HEK293 (cell line): ENCODE data around the gene ATXN7.
A peak's percentile ranks its signal among the peaks of the same experiment; 100 is the strongest.

Experiments
- CTCF ChIA-PET: fragments of 350-600 bp; formaldehyde crosslinking; extraction: SDS; loops from one replicate; lab custom pipeline; 2021; ENCODE audit warnings: antibody characterized with exemption; lab: Yijun Ruan, JAX
- POLR2A ChIA-PET: fragments of 300-600 bp; formaldehyde crosslinking; extraction: SDS; loops from one replicate; lab custom pipeline; 2020; ENCODE audit warnings: antibody characterized with exemption, inconsistent platforms; lab: Yijun Ruan, JAX
- H3K27ac ChIP-seq: fragments of 200-500 bp; sonication (Bioruptor generic); 2 replicates; pipeline ENCODE4 v1.5.1; 2014; ENCODE audit warnings: low read depth, low read length, control low read depth, inconsistent platforms; ENCODE audit errors: extremely low read depth
- H3K36me3 ChIP-seq, 2 experiments: fragments of 200-500 bp in 1 of 2; sonication (Bioruptor generic) in 1 of 2; 1 replicate in 1 of 2; 2 replicates in 1 of 2; pipeline ENCODE4 v1.5.1; 2014 to 2017; ENCODE audit warnings: inconsistent platforms in 2 of 2, low read length in 2 of 2; ENCODE audit not compliant: control insufficient read depth in 2 of 2, insufficient read depth in 1 of 2
- H3K4me1 ChIP-seq: fragments of 200-500 bp; sonication (Bioruptor generic); 2 replicates; pipeline ENCODE4 v1.5.1; 2014; ENCODE audit warnings: mild to moderate bottlenecking, low read length, inconsistent platforms; ENCODE audit not compliant: control insufficient read depth, insufficient read depth
- H3K4me3 ChIP-seq: 2 replicates; pipeline ENCODE4 v1.5.1; 2011; ENCODE audit warnings: low read depth, mild to moderate bottlenecking, control low read depth, low read length, moderate library complexity
- H3K9me3 ChIP-seq: fragments of 200-500 bp; sonication (Bioruptor generic); 2 replicates; pipeline ENCODE4 v1.5.1; 2014; ENCODE audit warnings: low read depth, low read length, inconsistent platforms; ENCODE audit not compliant: control insufficient read depth, insufficient read depth
- GLI2 ChIP-seq: fragments of 450-650 bp; formaldehyde crosslinking; IDR thresholded peaks from 2 replicates; pipeline ENCODE4; 2017; ENCODE audit warnings: missing biosample characterization, missing genetic modification characterization, low read depth, borderline replicate concordance
- PRDM6 ChIP-seq: fragments of 450-650 bp; formaldehyde crosslinking; IDR thresholded peaks from 2 replicates; pipeline ENCODE4 v1.5.1; 2017; ENCODE audit warnings: missing biosample characterization, missing genetic modification characterization
- REPIN1 ChIP-seq: fragments of 450-650 bp; formaldehyde crosslinking; IDR thresholded peaks from 2 replicates; pipeline ENCODE4 v1.5.1; 2017; ENCODE audit warnings: missing biosample characterization, missing genetic modification characterization, low read depth
- SALL2 ChIP-seq: fragments of 450-650 bp; formaldehyde crosslinking; IDR thresholded peaks from 2 replicates; pipeline ENCODE4 v1.5.0; 2017; ENCODE audit warnings: missing biosample characterization, mild to moderate bottlenecking, missing genetic modification characterization, borderline replicate concordance
- SCRT2 ChIP-seq: fragments of 450-650 bp; formaldehyde crosslinking; IDR thresholded peaks from 2 replicates; pipeline ENCODE4 v1.5.1; 2016; ENCODE audit warnings: missing biosample characterization, missing genetic modification characterization
- TRIM28 ChIP-seq: IDR thresholded peaks from 2 replicates; pipeline ENCODE4 v1.6.1; 2011; ENCODE audit warnings: low read length, control low read depth, borderline replicate concordance
- ZFP69B ChIP-seq: fragments of 450-650 bp; formaldehyde crosslinking; IDR thresholded peaks from 2 replicates; pipeline ENCODE4 v1.5.1; 2016; ENCODE audit warnings: missing biosample characterization, missing genetic modification characterization
- ZNF148 ChIP-seq: fragments of 450-650 bp; formaldehyde crosslinking; IDR thresholded peaks from 2 replicates; pipeline ENCODE4 v1.5.0; 2017; ENCODE audit warnings: missing biosample characterization, missing genetic modification characterization, borderline replicate concordance
- ZNF175 ChIP-seq: fragments of 450-650 bp; formaldehyde crosslinking; IDR thresholded peaks from 2 replicates; pipeline ENCODE4 v1.5.1; 2016; ENCODE audit warnings: missing biosample characterization, missing genetic modification characterization
- ZNF18 ChIP-seq: fragments of 450-650 bp; formaldehyde crosslinking; IDR thresholded peaks from 2 replicates; pipeline ENCODE4 v1.5.1; 2016; ENCODE audit warnings: missing biosample characterization, missing genetic modification characterization
- ZNF214 ChIP-seq: fragments of 450-650 bp; formaldehyde crosslinking; IDR thresholded peaks from 2 replicates; pipeline ENCODE4 v1.5.1; 2017; ENCODE audit warnings: missing biosample characterization, mild to moderate bottlenecking, missing genetic modification characterization, borderline replicate concordance
- ZNF266 ChIP-seq: fragments of 450-650 bp; formaldehyde crosslinking; IDR thresholded peaks from 2 replicates; pipeline ENCODE4 v1.5.1; 2016; ENCODE audit warnings: missing biosample characterization, missing genetic modification characterization, low read depth
- ZNF292 ChIP-seq: fragments of 450-650 bp; formaldehyde crosslinking; IDR thresholded peaks from 2 replicates; pipeline ENCODE4 v1.5.1; 2016; ENCODE audit warnings: low read depth, missing biosample characterization, missing genetic modification characterization, borderline replicate concordance
- ZNF362 ChIP-seq: fragments of 450-650 bp; formaldehyde crosslinking; IDR thresholded peaks from 2 replicates; pipeline ENCODE4 v1.5.1; 2016; ENCODE audit warnings: missing biosample characterization, missing genetic modification characterization
- ZNF416 ChIP-seq: fragments of 450-650 bp; formaldehyde crosslinking; IDR thresholded peaks from 2 replicates; pipeline ENCODE4 v1.5.1; 2016; ENCODE audit warnings: missing biosample characterization, missing genetic modification characterization
- ZNF513 ChIP-seq: fragments of 450-650 bp; IDR thresholded peaks from 2 replicates; pipeline ENCODE4 v1.5.1; 2018; ENCODE audit warnings: missing biosample characterization, missing genetic modification characterization
- ZNF529 ChIP-seq: fragments of 450-650 bp; formaldehyde crosslinking; IDR thresholded peaks from 2 replicates; pipeline ENCODE4 v1.5.1; 2017; ENCODE audit warnings: missing genetic modification characterization, missing biosample characterization; ENCODE audit not compliant: insufficient replicate concordance
- ZNF548 ChIP-seq: fragments of 450-650 bp; formaldehyde crosslinking; IDR thresholded peaks from 2 replicates; pipeline ENCODE4 v1.5.1; 2016; ENCODE audit warnings: missing biosample characterization, missing genetic modification characterization
- ZNF549 ChIP-seq: fragments of 450-650 bp; IDR thresholded peaks from 2 replicates; pipeline ENCODE4 v1.5.1; 2018; ENCODE audit warnings: missing biosample characterization, missing genetic modification characterization, mild to moderate bottlenecking, inconsistent platforms, moderate library complexity
- ZNF610 ChIP-seq: fragments of 450-650 bp; formaldehyde crosslinking; IDR thresholded peaks from 2 replicates; pipeline ENCODE4 v1.5.1; 2016; ENCODE audit warnings: missing biosample characterization, missing genetic modification characterization, borderline replicate concordance
- ZNF645 ChIP-seq: fragments of 450-650 bp; formaldehyde crosslinking; IDR thresholded peaks from 2 replicates; pipeline ENCODE4; 2016; ENCODE audit warnings: missing biosample characterization, missing genetic modification characterization
- ZNF791 ChIP-seq: fragments of 450-650 bp; formaldehyde crosslinking; IDR thresholded peaks from 2 replicates; pipeline ENCODE4 v1.5.1; 2016; ENCODE audit warnings: missing biosample characterization, missing genetic modification characterization
- ZNF837 ChIP-seq: fragments of 450-650 bp; formaldehyde crosslinking; IDR thresholded peaks from 2 replicates; pipeline ENCODE4 v1.5.1; 2016; ENCODE audit warnings: missing biosample characterization, missing genetic modification characterization
- ZSCAN23 ChIP-seq: fragments of 450-650 bp; formaldehyde crosslinking; IDR thresholded peaks from 2 replicates; pipeline ENCODE4 v1.5.1; 2016; ENCODE audit warnings: missing biosample characterization, missing genetic modification characterization

Gene ATXN7

GRCh38 chr3:63914312-63914711 lies 50.6 kb downstream of the ATXN7 start:
- no peak overlapping the region for H3K4me3 ChIP-seq
- TF ChIP-seq ZNF645 (tag by site-specific recombination) (no peak), ZNF175 (tag by site-specific recombination) (no peak), ZNF416 (tag by site-specific recombination) (no peak), REPIN1 (tag by site-specific recombination) (no peak), ZFP69B (tag by site-specific recombination) (no peak), ZNF837 (tag by site-specific recombination) (no peak), TRIM28 (no peak), SALL2 (tag by site-specific recombination) (no peak), SCRT2 (tag by site-specific recombination) (peak; percentile 55), ZNF292 (tag by site-specific recombination) (no peak), ZNF148 (tag by site-specific recombination) (no peak), ZNF529 (tag by site-specific recombination) (no peak), ZNF362 (tag by site-specific recombination) (no peak), GLI2 (tag by site-specific recombination) (no peak), PRDM6 (tag by site-specific recombination) (peak; percentile 57; the same call in 1 of the 2 replicates), ZNF610 (no peak), ZNF266 (no peak)
- TF ChIP-seq, all 188 proteins: peak for 2
- ChIA-PET CTCF (no interaction called here), POLR2A (no interaction called here)
- H3K27ac ChIP-seq, result no peak overlapping the region
- no peaks in the 10 kb centered on the region for H3K9me3 ChIP-seq
- peaks cover 6 to 40% of the 10 kb centered on the region in 2 experiments for H3K36me3 ChIP-seq
- no peaks in the 10 kb centered on the region; the same call in 1 of the 2 replicates for H3K4me1 ChIP-seq

- Histone ChIP-seq H3K36me3 (peaks cover 6 to 57% of the 10 kb centered on the region in 2 experiments), H3K4me1 (no peaks in the 10 kb centered on the region), H3K27ac (no peak overlapping the region), H3K4me3 (no peak overlapping the region), H3K9me3 (no peaks in the 10 kb centered on the region)
- POLR2A ChIA-PET, result no interaction called here
- CTCF ChIA-PET, result no interaction called here
- no peak for TF ChIP-seq ZNF513 (tag by site-specific recombination)
- no peak for TF ChIP-seq ZNF214
- TF ChIP-seq ZNF18 (tag by site-specific recombination), result no peak
- TF ChIP-seq ZNF548 (tag by site-specific recombination), result no peak
- TF ChIP-seq ZNF791, result no peak
- no peak for TF ChIP-seq ZSCAN23 (tag by site-specific recombination)
- no peak for TF ChIP-seq ZNF549 (tag by site-specific recombination)
Measured at GRCh38 chr3:63918321-63918720, 54.7 kb downstream of the ATXN7 start.
